GM12874 (cell line): Measurements from ENCODE around the gene MAPK11.

Experiments used
- CTCF ChIP-seq: IDR thresholded peaks from 2 replicates; pipeline ENCODE4 v1.5.1; 2011; ENCODE audit warnings: low read depth, mild to moderate bottlenecking, control low read depth, low read length, moderate library complexity; ENCODE audit not compliant: insufficient read depth

MAPK11 gene

GRCh38 chr22:50315289-50316113, 45.3 kb upstream of the MAPK11 start:
- no peak for TF ChIP-seq CTCF

- no peak for TF ChIP-seq CTCF
These were observed 44.5 kb upstream of the MAPK11 start for GRCh38 chr22:50314455-50315288.

GRCh38 chr22:50314081-50314454, 43.9 kb upstream of the MAPK11 start:
- TF ChIP-seq CTCF = no peak

- TF ChIP-seq CTCF = no peak
These were observed 43.4 kb upstream of the MAPK11 start for GRCh38 chr22:50313600-50313999.

- no peak for TF ChIP-seq CTCF
These were observed 42.8 kb upstream of the MAPK11 start for GRCh38 chr22:50313021-50313420.

DNA sequence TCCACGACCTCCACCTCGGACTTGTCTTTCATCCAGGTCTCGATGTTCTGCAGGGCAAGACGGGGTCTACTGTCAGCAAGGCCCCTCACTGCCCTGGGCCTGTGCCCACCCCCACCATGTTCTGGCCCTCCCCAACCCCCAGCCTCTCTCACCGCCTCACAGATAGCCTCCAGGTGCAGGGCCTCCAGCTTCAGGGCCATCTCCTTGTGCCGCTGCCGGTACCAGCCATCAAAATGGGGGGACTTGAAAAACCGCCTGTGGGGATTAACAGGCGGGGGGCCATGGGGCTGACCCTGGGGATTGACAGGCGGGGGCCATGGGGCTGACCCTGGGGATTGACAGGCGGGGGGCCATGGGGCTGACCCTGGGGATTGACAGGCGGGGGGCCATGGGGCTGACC, 42.2 kb upstream of the MAPK11 start:
- no peak for TF ChIP-seq CTCF

DNA sequence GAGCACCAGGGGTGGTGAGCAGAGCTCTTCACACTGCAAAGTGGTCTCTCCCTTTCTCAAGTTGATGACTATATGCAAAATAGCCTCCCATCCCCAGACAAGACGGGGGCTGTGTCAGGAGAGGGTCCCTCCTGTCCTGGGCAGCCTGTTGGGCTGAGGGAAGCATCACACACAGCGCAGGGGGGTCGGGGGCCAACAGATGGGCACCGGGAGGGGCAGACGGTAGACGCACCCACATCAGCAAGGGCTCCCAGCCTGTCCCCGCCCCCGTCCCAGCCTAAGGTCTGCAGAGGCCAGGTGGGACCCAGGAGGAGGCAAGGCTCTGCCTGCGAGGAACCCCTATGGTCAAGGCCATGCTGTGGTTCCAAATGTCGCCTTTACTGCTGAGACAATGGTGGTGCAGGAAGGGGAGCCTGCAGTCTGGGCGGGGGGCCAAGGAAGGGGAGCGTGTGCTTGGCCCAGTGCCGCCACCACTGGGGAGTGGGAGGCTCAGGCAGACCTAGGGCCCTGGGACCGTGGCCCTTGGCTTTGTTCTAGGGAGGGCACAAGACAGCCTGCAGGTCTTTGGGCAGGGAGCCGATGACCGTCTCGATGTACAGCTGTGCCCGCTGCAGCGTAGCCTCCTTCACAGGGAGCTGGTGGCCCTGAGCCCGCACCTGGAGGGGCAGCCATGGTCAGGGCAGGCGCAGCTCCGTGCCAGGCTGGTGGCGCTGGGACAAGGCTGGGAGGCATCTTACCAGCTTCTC, 41.6 kb upstream of the MAPK11 start:
- TF ChIP-seq CTCF = no peak
